ENCODE data around the gene HMG20A.

- TF ChIP-seq CTCF (IDR thresholded peaks at IDR 0.05), result no peak
- no peak for TF ChIP-seq POLR2A (IDR thresholded peaks at IDR 0.05)
These were observed 84.9 kb downstream of the HMG20A start for GRCh38 chr15:77505556-77505955.
